Measurements from ENCODE around the gene ELMO3.
A peak's percentile ranks its signal among the peaks of the same experiment; 100 is the strongest.

The ELMO3 gene, protein sequence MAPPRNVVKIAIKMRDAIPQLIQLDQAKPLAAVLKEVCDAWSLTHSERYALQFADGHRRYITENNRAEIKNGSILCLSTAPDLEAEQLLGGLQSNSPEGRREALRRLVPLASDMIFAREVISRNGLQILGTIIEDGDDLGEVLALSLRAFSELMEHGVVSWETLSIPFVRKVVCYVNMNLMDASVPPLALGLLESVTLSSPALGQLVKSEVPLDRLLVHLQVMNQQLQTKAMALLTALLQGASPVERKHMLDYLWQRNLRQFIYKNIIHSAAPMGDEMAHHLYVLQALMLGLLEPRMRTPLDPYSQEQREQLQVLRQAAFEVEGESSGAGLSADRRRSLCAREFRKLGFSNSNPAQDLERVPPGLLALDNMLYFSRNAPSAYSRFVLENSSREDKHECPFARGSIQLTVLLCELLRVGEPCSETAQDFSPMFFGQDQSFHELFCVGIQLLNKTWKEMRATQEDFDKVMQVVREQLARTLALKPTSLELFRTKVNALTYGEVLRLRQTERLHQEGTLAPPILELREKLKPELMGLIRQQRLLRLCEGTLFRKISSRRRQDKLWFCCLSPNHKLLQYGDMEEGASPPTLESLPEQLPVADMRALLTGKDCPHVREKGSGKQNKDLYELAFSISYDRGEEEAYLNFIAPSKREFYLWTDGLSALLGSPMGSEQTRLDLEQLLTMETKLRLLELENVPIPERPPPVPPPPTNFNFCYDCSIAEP

DNA sequence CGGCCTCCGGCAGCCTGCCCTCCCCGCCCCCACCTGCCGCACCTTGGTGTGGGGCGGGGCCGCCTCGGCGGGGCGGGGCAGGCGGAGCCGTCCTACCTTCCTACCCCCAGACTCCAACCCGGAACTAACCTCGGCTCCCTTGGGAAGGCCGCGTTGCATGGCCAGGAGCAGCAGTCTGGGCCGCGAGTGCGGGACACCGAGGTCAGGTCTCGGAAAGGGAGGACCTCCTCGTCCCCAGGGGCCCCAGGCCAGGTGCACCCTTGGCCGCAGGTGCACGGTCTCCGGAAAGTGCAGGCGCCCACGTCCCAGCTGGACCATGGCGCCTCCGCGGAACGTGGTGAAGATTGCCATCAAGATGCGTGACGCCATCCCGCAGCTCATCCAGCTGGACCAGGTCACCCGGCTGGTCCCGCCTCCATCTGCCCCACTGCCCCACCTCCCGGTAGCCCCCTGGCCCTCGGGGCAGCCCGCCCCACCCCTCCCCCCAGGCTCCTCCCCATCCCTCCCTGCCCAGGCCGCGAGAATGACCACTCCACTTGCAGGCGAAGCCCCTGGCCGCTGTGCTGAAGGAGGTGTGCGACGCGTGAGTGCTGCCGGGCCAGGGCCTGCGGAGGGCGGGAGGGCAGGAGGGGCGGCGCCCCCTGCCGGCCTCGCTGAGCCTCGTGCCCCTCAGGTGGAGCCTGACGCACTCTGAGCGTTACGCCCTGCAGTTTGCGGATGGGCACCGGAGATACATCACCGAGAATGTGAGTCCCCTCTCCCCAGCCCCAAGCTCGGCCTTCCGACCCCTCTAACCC lies at the start of gene ELMO3:
Gene ELMO3, plus strand, starts transcription at position 121 of the 797 bp plus-strand sequence. Its CDS starts 196 bp downstream, at position 317.
- no peak within 1 kb of the TSS for H2AFZ ChIP-seq (ENCODE audit: low read depth, low read length)
- H3K27ac ChIP-seq (ENCODE audit: low read length): no peak within 1 kb of the TSS
- H3K27me3 ChIP-seq (ENCODE audit: low read depth, low read length): no peaks in the 10 kb centered on the region
- no peaks in the 10 kb centered on the region for H3K9me3 ChIP-seq (ENCODE audit: insufficient read depth, low read length)
- TF ChIP-seq, protein P1, sequence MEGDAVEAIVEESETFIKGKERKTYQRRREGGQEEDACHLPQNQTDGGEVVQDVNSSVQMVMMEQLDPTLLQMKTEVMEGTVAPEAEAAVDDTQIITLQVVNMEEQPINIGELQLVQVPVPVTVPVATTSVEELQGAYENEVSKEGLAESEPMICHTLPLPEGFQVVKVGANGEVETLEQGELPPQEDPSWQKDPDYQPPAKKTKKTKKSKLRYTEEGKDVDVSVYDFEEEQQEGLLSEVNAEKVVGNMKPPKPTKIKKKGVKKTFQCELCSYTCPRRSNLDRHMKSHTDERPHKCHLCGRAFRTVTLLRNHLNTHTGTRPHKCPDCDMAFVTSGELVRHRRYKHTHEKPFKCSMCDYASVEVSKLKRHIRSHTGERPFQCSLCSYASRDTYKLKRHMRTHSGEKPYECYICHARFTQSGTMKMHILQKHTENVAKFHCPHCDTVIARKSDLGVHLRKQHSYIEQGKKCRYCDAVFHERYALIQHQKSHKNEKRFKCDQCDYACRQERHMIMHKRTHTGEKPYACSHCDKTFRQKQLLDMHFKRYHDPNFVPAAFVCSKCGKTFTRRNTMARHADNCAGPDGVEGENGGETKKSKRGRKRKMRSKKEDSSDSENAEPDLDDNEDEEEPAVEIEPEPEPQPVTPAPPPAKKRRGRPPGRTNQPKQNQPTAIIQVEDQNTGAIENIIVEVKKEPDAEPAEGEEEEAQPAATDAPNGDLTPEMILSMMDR (IDR thresholded peaks at IDR 0.05; ENCODE audit: low read depth, low read length): no peak
- TF ChIP-seq EZH2phosphoT487 (IDR thresholded peaks at IDR 0.05; ENCODE audit: low read depth): no peak
- peaks cover 58% of the 10 kb centered on the region for H3K36me3 ChIP-seq (replicated peaks; ENCODE audit: low read depth, low read length)
- H3K4me1 ChIP-seq (ENCODE audit: low read length): no peaks in the 10 kb centered on the region
- no peak within 1 kb of the TSS for H3K9ac ChIP-seq (ENCODE audit: low read length)
- H4K20me1 ChIP-seq (ENCODE audit: insufficient read depth, low read length): no peaks in the 10 kb centered on the region
- no peak within 1 kb of the TSS for H3K4me3 ChIP-seq (ENCODE audit: low read length)
- H3K4me2 ChIP-seq (ENCODE audit: low read length): no peak within 1 kb of the TSS
- peaks cover 6% of the 10 kb centered on the region for H3K79me2 ChIP-seq (ENCODE audit: low read length)

DNA sequence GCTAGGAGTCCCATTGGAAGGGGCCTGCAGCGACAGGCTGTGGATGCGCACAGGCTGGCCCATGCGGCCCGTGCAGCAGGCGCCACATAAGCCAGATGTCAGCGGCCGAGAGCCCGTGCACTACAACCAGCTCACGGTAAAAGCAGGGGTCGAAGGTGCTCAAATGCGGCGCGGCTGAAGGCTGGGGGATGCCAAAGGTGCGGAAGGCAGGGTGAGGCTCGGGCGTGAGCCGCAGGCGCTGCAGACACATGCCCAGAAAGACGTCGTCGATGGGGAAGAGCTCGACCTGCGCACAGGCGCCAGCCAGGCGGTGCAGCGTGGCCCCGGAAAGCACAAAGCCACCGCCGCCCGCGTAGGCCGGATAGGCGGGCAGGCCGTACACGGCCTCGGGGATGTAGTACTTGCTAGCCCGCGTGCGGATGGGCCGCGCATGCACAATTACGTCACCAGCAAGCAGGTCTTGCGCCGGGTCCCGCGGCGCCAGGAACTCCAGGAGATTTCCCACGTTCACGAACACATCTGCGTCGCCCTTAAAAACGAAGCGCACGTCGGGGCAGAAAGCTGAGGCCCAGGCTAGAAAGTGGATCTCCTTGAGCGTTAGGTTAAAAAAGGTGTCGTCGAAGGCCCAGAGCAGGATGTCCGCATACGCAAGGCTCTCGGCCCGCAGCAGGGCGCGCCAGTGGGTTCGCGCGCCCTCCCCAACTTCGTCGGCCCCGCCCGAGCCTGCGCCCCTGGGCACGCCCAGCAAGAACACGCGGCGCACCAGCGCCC lies 49.5 kb upstream of the ELMO3 start:
- H3K9me3 ChIP-seq (ENCODE audit: insufficient read depth, low read length): no peaks in the 10 kb centered on the region
- no peak overlapping the region for H3K4me2 ChIP-seq (ENCODE audit: low read length)
- H3K9ac ChIP-seq (ENCODE audit: low read length): no peak overlapping the region
- no peak for TF ChIP-seq EZH2phosphoT487 (IDR thresholded peaks at IDR 0.05; ENCODE audit: low read depth)
- TF ChIP-seq, protein P1 (IDR thresholded peaks at IDR 0.05; ENCODE audit: low read depth, low read length): no peak
- H3K79me2 ChIP-seq (ENCODE audit: low read length): no peaks in the 10 kb centered on the region
- no peaks in the 10 kb centered on the region for H3K27me3 ChIP-seq (ENCODE audit: low read depth, low read length)
- H3K27ac ChIP-seq (ENCODE audit: low read length): no peak overlapping the region
- H4K20me1 ChIP-seq (ENCODE audit: insufficient read depth, low read length): no peaks in the 10 kb centered on the region
- H3K36me3 ChIP-seq (replicated peaks; ENCODE audit: low read depth, low read length): peaks cover 30% of the 10 kb centered on the region
- no peak overlapping the region for H2AFZ ChIP-seq (ENCODE audit: low read depth, low read length)
- no peaks in the 10 kb centered on the region for H3K4me1 ChIP-seq (ENCODE audit: low read length)
- no peak overlapping the region for H3K4me3 ChIP-seq (ENCODE audit: low read length)

DNA sequence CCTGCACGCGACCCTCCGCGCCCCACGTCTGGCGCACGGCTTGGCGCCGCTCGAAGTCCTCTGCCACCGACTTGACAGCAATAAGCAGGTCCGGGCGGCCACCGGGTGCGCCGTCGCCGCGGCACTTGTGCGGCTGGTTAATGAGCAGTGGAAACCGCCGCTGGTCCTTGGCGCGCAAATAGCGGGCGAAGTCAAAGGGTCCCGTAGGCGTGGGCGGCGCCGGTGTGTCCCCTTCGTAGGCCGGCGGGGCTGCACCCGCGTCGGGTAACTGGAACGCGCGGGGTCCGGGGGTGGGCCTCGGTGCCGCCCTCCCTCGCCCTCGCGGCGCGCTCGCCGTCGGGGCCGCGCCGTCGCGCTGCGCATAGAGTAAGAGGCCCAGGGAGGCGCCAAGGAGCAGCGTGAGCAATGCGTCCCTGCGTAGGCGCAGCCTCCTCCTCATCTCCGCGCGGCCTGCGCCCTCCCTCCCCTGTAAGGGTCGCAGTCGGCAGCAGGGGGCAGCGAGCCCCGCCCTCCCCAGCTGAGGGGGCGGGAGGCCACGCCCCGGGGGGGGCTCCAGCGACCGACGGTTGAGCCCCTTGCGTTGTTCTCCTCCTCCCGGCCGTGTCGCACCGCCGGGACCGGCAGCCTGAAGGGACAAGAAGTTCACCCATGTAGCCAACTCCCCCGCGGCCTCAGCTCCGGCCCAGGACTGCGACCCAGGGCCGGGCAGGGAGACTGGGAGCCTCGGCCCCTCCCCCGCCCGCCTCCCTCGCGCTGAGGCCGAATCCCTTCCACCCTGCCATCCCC lies 48.7 kb upstream of the ELMO3 start:
- Histone ChIP-seq H3K79me2 (ENCODE audit: low read length) (no peaks in the 10 kb centered on the region), H4K20me1 (ENCODE audit: insufficient read depth, low read length) (no peaks in the 10 kb centered on the region), H3K9ac (ENCODE audit: low read length) (peak overlapping the region; percentile 37), H3K4me1 (ENCODE audit: low read length) (no peaks in the 10 kb centered on the region), H3K9me3 (ENCODE audit: insufficient read depth, low read length) (no peaks in the 10 kb centered on the region), H2AFZ (ENCODE audit: low read depth, low read length) (no peak overlapping the region), H3K27ac (ENCODE audit: low read length) (no peak overlapping the region), H3K27me3 (ENCODE audit: low read depth, low read length) (no peaks in the 10 kb centered on the region), H3K4me3 (ENCODE audit: low read length) (peak overlapping the region; percentile 74), H3K4me2 (ENCODE audit: low read length) (peak overlapping the region; percentile 60), H3K36me3 (replicated peaks; ENCODE audit: low read depth, low read length) (peaks cover 23% of the 10 kb centered on the region)
- TF ChIP-seq, protein P1 (IDR thresholded peaks at IDR 0.05; ENCODE audit: low read depth, low read length): no peak
- TF ChIP-seq EZH2phosphoT487 (IDR thresholded peaks at IDR 0.05; ENCODE audit: low read depth): no peak

Data from OCI-LY3 (cell line).